MM.1S (cell line): ENCODE measurements around the gene VPS13A.

Experiments
- DNase-seq: peaks from one replicate; pipeline ENCODE4 v3.0.0-alpha.2; 2015
- H2AFZ ChIP-seq: fragments of 300-600 bp; sonication (generic); 2 replicates; pipeline ENCODE4 v1.6.0; 2016; ENCODE audit warnings: antibody characterized with exemption, low read length
- H3F3A ChIP-seq: fragments of 300-600 bp; sonication (generic); 2 replicates; pipeline ENCODE4 v1.6.1; 2016; ENCODE audit warnings: mild to moderate bottlenecking, antibody characterized with exemption, low read length, moderate library complexity, mixed read lengths; ENCODE audit not compliant: insufficient read depth
- H3K27ac ChIP-seq: fragments of 300-600 bp; sonication (generic); 2 replicates; pipeline ENCODE4 v1.5.1; 2016; ENCODE audit warnings: mild to moderate bottlenecking, low read length
- H3K27me3 ChIP-seq: fragments of 300-600 bp; sonication (generic); replicated peaks from 2 replicates; pipeline ENCODE4 v1.6.0; 2016; ENCODE audit warnings: low read length; ENCODE audit not compliant: insufficient read depth
- H3K36me3 ChIP-seq: fragments of 300-600 bp; sonication (generic); replicated peaks from 2 replicates; pipeline ENCODE4 v1.6.1; 2016; ENCODE audit warnings: mild to moderate bottlenecking, low read length, mixed read lengths; ENCODE audit not compliant: insufficient read depth
- H3K4me1 ChIP-seq: fragments of 300-600 bp; sonication (generic); 2 replicates; pipeline ENCODE4 v1.6.1; 2016; ENCODE audit warnings: low read length, mixed read lengths
- H3K4me2 ChIP-seq: fragments of 300-600 bp; sonication (generic); 2 replicates; pipeline ENCODE4 v1.6.0; 2016; ENCODE audit warnings: low read depth, low read length
- H3K4me3 ChIP-seq: fragments of 300-600 bp; sonication (generic); 2 replicates; pipeline ENCODE4 v1.5.1; 2016; ENCODE audit warnings: low read length, mixed read lengths
- H3K79me2 ChIP-seq: fragments of 300-600 bp; sonication (generic); 2 replicates; pipeline ENCODE4 v1.6.1; 2016; ENCODE audit warnings: mixed run types, low read length, mixed read lengths
- H3K9ac ChIP-seq: fragments of 300-600 bp; sonication (generic); 2 replicates; pipeline ENCODE4 v1.6.1; 2016; ENCODE audit warnings: low read length, mixed read lengths
- H3K9me2 ChIP-seq: fragments of 300-600 bp; sonication (generic); replicated peaks from 2 replicates; pipeline ENCODE4 v1.6.1; 2016; ENCODE audit warnings: mild to moderate bottlenecking, low read length, mixed read lengths; ENCODE audit not compliant: insufficient read depth
- H3K9me3 ChIP-seq: fragments of 300-600 bp; sonication (generic); replicated peaks from 2 replicates; pipeline ENCODE4 v1.6.1; 2016; ENCODE audit warnings: mild to moderate bottlenecking, low read length, mixed read lengths; ENCODE audit not compliant: insufficient read depth
- H4K20me1 ChIP-seq: fragments of 300-600 bp; sonication (generic); 2 replicates; pipeline ENCODE4 v1.6.1; 2016; ENCODE audit warnings: mild to moderate bottlenecking, low read length, moderate library complexity, mixed read lengths; ENCODE audit not compliant: insufficient read depth
- EZH2 ChIP-seq: fragments of 300-600 bp; sonication (generic); optimal IDR thresholded peaks from 2 replicates; pipeline ENCODE3; 2017; ENCODE audit warnings: low read depth, mild to moderate bottlenecking, antibody characterized with exemption, low read length, mixed read lengths
- EZH2phosphoT487 ChIP-seq: fragments of 300-600 bp; sonication (generic); IDR thresholded peaks from 2 replicates; pipeline ENCODE4 v1.6.1; 2018; ENCODE audit warnings: antibody characterized with exemption, low read length
- TF ChIP-seq, protein P1 (sequence below): fragments of 300-600 bp; sonication (generic); IDR thresholded peaks from 2 replicates; pipeline ENCODE4 v1.5.1; 2016; ENCODE audit warnings: antibody characterized with exemption, low read length, mixed read lengths

Gene VPS13A

DNA sequence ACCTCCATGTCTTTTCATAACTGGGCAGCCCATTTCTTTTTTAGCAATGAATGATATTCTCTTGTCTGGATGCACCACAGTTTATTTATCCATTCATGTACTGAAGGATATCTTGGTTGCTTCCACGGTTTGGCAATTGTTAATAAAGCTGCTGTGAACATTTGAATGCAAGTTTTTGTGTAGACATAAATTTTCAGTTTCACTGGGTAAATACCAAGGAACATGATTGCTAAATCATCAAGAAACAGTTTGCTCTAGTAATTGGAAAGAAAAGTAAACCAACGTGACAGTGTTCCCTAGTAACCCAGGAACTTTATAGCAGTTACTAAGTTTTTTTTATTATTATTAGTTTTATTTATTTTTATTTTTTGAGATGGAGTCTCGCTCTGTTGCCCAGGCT, 100.4 kb downstream of the VPS13A start:
- Histone ChIP-seq H2AFZ (no peak overlapping the region), H3K9ac (no peak overlapping the region), H3K9me3 (no peaks in the 10 kb centered on the region; the same call in 1 of the 2 replicates), H3K36me3 (no peaks in the 10 kb centered on the region; the same call in 1 of the 2 replicates), H3K27me3 (no peaks in the 10 kb centered on the region), H3K4me3 (no peak overlapping the region), H3F3A (no peaks in the 10 kb centered on the region), H3K27ac (no peak overlapping the region), H4K20me1 (no peaks in the 10 kb centered on the region), H3K4me1 (no peaks in the 10 kb centered on the region), H3K4me2 (no peak overlapping the region), H3K79me2 (no peaks in the 10 kb centered on the region), H3K9me2 (no peaks in the 10 kb centered on the region)
- DNase-seq: no peak
- TF ChIP-seq EZH2phosphoT487: no peak
- TF ChIP-seq EZH2: no peak
- TF ChIP-seq, protein P1, sequence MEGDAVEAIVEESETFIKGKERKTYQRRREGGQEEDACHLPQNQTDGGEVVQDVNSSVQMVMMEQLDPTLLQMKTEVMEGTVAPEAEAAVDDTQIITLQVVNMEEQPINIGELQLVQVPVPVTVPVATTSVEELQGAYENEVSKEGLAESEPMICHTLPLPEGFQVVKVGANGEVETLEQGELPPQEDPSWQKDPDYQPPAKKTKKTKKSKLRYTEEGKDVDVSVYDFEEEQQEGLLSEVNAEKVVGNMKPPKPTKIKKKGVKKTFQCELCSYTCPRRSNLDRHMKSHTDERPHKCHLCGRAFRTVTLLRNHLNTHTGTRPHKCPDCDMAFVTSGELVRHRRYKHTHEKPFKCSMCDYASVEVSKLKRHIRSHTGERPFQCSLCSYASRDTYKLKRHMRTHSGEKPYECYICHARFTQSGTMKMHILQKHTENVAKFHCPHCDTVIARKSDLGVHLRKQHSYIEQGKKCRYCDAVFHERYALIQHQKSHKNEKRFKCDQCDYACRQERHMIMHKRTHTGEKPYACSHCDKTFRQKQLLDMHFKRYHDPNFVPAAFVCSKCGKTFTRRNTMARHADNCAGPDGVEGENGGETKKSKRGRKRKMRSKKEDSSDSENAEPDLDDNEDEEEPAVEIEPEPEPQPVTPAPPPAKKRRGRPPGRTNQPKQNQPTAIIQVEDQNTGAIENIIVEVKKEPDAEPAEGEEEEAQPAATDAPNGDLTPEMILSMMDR: no peak

DNA sequence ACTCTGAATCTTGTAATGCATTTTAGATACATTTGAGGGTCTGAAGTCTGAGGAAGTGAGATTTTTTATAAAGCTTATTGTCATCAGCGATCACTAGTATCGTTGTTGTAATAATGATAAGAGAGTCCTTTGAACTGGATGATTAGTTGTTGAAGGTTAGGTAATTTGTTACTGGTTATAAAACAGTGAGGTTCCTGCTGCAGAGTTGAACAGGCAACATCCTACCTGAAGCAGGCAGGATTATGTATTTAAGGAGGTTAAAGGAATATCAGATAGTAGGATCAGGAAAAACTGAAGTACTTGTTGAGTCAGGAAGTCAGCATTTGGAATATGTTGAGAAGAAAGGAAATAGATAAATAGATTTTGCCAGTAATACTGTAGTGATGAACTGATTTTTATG, 106.7 kb downstream of the VPS13A start:
- Histone ChIP-seq H3K4me1 (no peaks in the 10 kb centered on the region), H3K9ac (no peak overlapping the region), H3K27me3 (no peaks in the 10 kb centered on the region), H4K20me1 (no peaks in the 10 kb centered on the region), H3K4me3 (no peak overlapping the region), H3K79me2 (no peaks in the 10 kb centered on the region), H2AFZ (no peak overlapping the region), H3K27ac (no peak overlapping the region), H3F3A (no peaks in the 10 kb centered on the region), H3K9me3 (no peaks in the 10 kb centered on the region; the same call in 1 of the 2 replicates), H3K4me2 (no peak overlapping the region), H3K9me2 (no peaks in the 10 kb centered on the region), H3K36me3 (no peaks in the 10 kb centered on the region)
- no peak for DNase-seq
- TF ChIP-seq EZH2phosphoT487 (no peak), EZH2 (no peak)
- TF ChIP-seq, protein P1: no peak

DNA sequence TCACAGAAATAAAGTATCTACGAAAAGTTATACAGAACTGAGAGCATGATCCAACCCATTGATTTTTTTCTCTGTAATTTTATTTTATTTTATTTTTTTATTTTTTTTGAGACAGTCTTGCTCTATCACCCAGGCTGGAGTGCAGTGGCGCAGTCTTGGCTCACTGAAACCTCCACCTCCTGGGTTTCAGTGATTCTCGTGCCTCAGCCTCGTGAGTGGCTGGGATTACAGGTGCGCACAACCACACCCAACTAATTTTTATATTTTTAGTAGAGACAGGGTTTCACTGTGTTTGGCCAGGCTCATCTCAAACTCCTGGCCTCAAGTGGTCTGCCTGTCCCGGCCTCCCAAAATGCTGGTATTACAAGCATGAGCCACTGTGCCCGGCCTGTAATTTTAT, 107.3 kb downstream of the VPS13A start:
- TF ChIP-seq EZH2phosphoT487 (no peak), EZH2 (no peak)
- TF ChIP-seq, protein P1: no peak
- no peaks in the 10 kb centered on the region for H3K4me1 ChIP-seq
- H2AFZ ChIP-seq: no peak overlapping the region
- no peaks in the 10 kb centered on the region for H3K79me2 ChIP-seq
- no peaks in the 10 kb centered on the region for H3K27me3 ChIP-seq
- H4K20me1 ChIP-seq: no peaks in the 10 kb centered on the region
- no peaks in the 10 kb centered on the region for H3F3A ChIP-seq
- no peak overlapping the region for H3K27ac ChIP-seq
- no peaks in the 10 kb centered on the region; the same call in 1 of the 2 replicates for H3K9me3 ChIP-seq
- H3K4me2 ChIP-seq: no peak overlapping the region
- no peaks in the 10 kb centered on the region for H3K9me2 ChIP-seq
- no peaks in the 10 kb centered on the region for H3K36me3 ChIP-seq
- no peak overlapping the region for H3K9ac ChIP-seq
- DNase-seq: no peak
- no peak overlapping the region for H3K4me3 ChIP-seq
